Esophagus squamous epithelium (tissue), 4 donors: ENCODE measurements around the gene ZBTB4.
"Not testable (repeated sequence)": the region's sequence is repeated elsewhere in the genome, so short reads cannot be mapped to it uniquely, and the experiment has no call there.

Experiments
- CTCF ChIP-seq, 6 experiments: fragments of 450-650 bp in 4 of 6; fragments of 200-600 bp in 2 of 6; sonication (generic) in 2 of 6; IDR thresholded peaks; one replicate each; pipeline ENCODE4 v1.5.1; 2016 to 2019; ENCODE audit warnings: antibody characterized with exemption in 6 of 6, mild to moderate bottlenecking in 4 of 6, moderate library complexity in 4 of 6
- POLR2A ChIP-seq, 4 donors: fragments of 450-650 bp; IDR thresholded peaks; one replicate each; pipeline ENCODE4 v1.6.1; 2017; ENCODE audit warnings: antibody characterized with exemption in 4 of 4, mild to moderate bottlenecking in 4 of 4, moderate library complexity in 3 of 4

- TF ChIP-seq CTCF, POLR2A (IDR thresholded peaks at IDR 0.05): not testable (repeated sequence)
Observed at GRCh38 chr17:7481842-7482741, 2.7 kb upstream of the ZBTB4 start.
